ENCODE measurements around the gene CPS1. TPM values are rescaled to one million over a fixed set of nuclear protein-coding genes. Genes with fewer than 3 reads are reported as not detected.

Gene CPS1
- total RNA-seq, 1 donor from 2014 or later, result 0.75 TPM

DNA sequence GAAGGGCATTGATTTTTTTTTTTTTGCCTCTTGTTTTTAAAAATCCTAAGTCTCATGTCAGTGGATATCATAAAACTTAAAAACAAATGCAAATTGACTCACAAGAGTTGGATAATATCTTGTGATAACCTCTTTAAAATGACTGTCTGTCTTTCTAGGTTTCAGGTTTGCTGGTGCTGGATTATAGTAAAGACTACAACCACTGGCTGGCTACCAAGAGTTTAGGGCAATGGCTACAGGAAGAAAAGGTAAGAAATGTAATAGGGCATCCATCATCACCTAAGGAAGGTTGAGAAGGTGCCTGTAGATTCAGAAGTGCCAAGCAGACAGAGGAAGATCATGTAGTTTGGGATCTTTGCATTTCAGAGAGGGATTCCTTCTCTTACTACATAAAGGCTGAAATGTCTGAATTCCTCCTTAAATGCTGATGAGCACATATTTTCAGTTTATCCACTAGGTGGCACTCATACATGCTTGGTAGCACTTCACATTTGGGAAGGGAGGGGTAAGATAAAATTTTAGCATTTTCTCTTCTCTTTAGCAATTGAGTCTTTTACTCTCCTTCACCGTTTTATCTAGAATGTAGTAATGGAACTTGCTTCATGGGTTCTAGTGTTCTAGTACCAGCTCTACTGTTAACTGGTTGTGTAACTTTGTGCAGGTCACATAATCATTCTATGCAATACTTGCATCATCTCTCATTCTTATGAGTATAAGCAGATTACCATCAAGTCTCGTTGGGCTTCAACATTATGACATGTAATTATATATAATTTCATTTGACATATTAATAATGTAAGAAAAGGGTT is 21.1 kb downstream of the CPS1 start:
- ChIA-PET CTCF (no interaction called here), POLR2A (no interaction called here)
- ATAC-seq (ENCODE audit: low read depth) (no peak), DNase-seq (no peak)
- intact Hi-C loops (cut with micrococcal nuclease), result loop anchor here (1.0 kb wide), 1 partner anchor 132 kb away; no protein-coding TSS in a partner anchor
- Mint-ChIP-seq H3K4me1 (no peaks in the 10 kb centered on the region), H3K9me3 (no peaks in the 10 kb centered on the region), H3K27ac (no peak overlapping the region), H3K27me3 (peaks cover 4% of the 10 kb centered on the region), H3K4me3 (no peak overlapping the region), H3K36me3 (ENCODE audit: low read depth) (no peaks in the 10 kb centered on the region)
- TF ChIP-seq, protein P1, sequence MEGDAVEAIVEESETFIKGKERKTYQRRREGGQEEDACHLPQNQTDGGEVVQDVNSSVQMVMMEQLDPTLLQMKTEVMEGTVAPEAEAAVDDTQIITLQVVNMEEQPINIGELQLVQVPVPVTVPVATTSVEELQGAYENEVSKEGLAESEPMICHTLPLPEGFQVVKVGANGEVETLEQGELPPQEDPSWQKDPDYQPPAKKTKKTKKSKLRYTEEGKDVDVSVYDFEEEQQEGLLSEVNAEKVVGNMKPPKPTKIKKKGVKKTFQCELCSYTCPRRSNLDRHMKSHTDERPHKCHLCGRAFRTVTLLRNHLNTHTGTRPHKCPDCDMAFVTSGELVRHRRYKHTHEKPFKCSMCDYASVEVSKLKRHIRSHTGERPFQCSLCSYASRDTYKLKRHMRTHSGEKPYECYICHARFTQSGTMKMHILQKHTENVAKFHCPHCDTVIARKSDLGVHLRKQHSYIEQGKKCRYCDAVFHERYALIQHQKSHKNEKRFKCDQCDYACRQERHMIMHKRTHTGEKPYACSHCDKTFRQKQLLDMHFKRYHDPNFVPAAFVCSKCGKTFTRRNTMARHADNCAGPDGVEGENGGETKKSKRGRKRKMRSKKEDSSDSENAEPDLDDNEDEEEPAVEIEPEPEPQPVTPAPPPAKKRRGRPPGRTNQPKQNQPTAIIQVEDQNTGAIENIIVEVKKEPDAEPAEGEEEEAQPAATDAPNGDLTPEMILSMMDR (IDR thresholded peaks at IDR 0.05), result no peak

DNA sequence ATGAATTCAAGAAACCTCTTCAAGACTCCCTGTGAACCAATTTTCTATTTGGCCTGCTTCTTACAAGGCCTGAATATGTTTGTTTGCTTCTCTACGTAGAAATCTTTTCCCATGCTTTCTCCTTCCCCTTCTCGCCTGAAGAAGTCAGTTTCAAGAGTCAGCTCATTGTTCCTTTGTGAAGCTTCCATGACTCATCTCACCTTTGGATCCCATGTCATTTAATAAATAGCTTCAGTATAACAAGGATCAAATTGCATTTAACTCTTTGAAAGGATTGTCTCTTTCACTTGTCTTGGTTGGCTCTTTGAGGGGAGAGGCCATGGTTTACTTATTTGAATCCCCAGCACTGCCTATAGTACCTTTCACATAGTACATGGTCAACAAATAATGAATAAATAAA is 28.4 kb downstream of the CPS1 start:
- TF ChIP-seq, protein P1 (IDR thresholded peaks at IDR 0.05), result no peak
- H3K36me3 Mint-ChIP-seq (ENCODE audit: low read depth), result no peaks in the 10 kb centered on the region
- DNase-seq (no peak), ATAC-seq (ENCODE audit: low read depth) (no peak)
- no peak overlapping the region for H3K4me3 Mint-ChIP-seq
- H3K27ac Mint-ChIP-seq, result no peak overlapping the region
- H3K4me1 Mint-ChIP-seq, result no peaks in the 10 kb centered on the region
- POLR2A ChIA-PET, result no interaction called here
- CTCF ChIA-PET, result no interaction called here
- H3K27me3 Mint-ChIP-seq, result no peaks in the 10 kb centered on the region
- intact Hi-C loops (cut with micrococcal nuclease), result no loop called here
- H3K9me3 Mint-ChIP-seq, result no peaks in the 10 kb centered on the region

DNA sequence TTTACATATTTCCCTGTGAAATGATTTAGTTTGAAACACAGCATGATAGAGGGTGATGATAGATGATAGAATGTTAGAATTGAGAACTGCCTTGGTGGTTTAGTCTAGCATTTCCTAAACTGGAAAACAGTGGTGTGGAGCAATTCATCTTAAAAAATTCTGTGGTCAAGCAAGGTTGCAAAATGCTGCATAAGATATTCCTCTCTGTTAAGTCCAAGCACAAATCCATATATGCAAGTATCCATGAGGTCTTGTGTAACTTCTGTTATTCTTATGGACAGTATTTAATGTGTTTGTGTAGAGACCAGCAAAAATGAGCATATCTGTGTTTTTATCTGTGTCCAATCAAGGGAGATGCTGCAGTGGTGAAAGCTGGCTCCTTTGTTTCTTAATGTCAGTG is 30.0 kb downstream of the CPS1 start:
- Mint-ChIP-seq H3K9me3 (no peaks in the 10 kb centered on the region), H3K4me1 (no peaks in the 10 kb centered on the region), H3K27ac (no peak overlapping the region), H3K4me3 (no peak overlapping the region), H3K27me3 (no peaks in the 10 kb centered on the region), H3K36me3 (ENCODE audit: low read depth) (no peaks in the 10 kb centered on the region)
- ATAC-seq (ENCODE audit: low read depth), result no peak
- TF ChIP-seq, protein P1 (IDR thresholded peaks at IDR 0.05), result no peak
- CTCF ChIA-PET, result no interaction called here
- POLR2A ChIA-PET, result no interaction called here
- DNase-seq, result no peak
- intact Hi-C loops (cut with micrococcal nuclease), result no loop called here

DNA sequence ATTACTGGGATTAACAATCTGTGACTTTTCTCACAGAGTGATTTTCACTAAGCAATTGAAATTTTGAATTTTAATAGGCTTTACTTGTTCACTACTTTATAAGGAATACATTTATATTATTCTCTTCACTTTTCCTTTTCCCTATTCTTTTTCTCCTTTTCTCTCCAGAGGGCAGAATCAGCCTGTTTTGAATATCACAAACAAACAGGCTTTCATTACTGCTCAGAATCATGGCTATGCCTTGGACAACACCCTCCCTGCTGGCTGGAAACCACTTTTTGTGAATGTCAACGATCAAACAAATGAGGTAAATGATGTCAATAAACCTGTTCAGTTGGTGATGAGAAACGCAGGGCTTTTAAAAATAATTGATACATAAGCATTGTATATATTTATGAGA is 35.3 kb downstream of the CPS1 start:
- Mint-ChIP-seq H3K27ac (no peak overlapping the region), H3K4me3 (no peak overlapping the region), H3K27me3 (no peaks in the 10 kb centered on the region), H3K36me3 (ENCODE audit: low read depth) (no peaks in the 10 kb centered on the region), H3K4me1 (no peaks in the 10 kb centered on the region), H3K9me3 (no peaks in the 10 kb centered on the region)
- no peak for DNase-seq
- intact Hi-C loops (cut with micrococcal nuclease), result no loop called here
- ChIA-PET POLR2A (no interaction called here), CTCF (no interaction called here)
- TF ChIP-seq, protein P1 (IDR thresholded peaks at IDR 0.05), result no peak
- ATAC-seq (ENCODE audit: low read depth), result no peak

DNA sequence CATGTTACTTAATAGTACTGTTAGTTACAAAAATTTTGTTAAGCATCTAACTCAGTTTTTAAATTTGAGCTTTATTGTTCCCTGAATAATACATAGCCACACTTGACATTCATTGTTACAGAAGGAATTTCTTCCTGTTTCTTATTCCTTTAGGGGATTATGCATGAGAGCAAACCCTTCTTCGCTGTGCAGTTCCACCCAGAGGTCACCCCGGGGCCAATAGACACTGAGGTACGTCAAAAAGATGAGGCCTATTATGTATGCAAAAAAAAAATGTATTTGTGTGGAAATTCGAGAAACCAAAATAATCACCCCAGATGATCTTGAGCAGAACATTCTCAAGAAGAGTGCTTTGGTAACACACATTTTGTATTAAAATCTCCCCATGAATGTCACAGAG is 36.3 kb downstream of the CPS1 start:
- TF ChIP-seq, protein P1 (IDR thresholded peaks at IDR 0.05), result no peak
- Mint-ChIP-seq H3K36me3 (ENCODE audit: low read depth) (no peaks in the 10 kb centered on the region), H3K27ac (no peak overlapping the region), H3K4me1 (no peaks in the 10 kb centered on the region), H3K27me3 (no peaks in the 10 kb centered on the region), H3K4me3 (no peak overlapping the region), H3K9me3 (peaks cover 2% of the 10 kb centered on the region)
- CTCF ChIA-PET, result no interaction called here
- ATAC-seq (ENCODE audit: low read depth) (no peak), DNase-seq (no peak)
- POLR2A ChIA-PET, result interaction anchor here (0.6 kb wide), 1 partner anchor 47 kb away, joined by 3 read pairs; no protein-coding TSS in a partner anchor
- intact Hi-C loops (cut with micrococcal nuclease), result no loop called here

Measured in activated B cell treated with CpG ODN at 0.5 μM for 24 hours (primary cell).